B cell (primary cell): Measurements from ENCODE around the gene PRLR. TPM values are rescaled to one million over a fixed set of nuclear protein-coding genes. Genes with fewer than 3 reads are reported as not detected.

Experiments used
- ATAC-seq: fragments of 200-7000 bp; cut with Tn5 transposase; one replicate; pipeline ENCODE4 v1.10.0; 2021; ENCODE audit warnings: low read depth, mild to moderate bottlenecking, moderate number of reproducible peaks, moderate library complexity
- CTCF ChIA-PET: fragments of 350-600 bp; sonication (Branson Sonifier 250); formaldehyde crosslinking; loops from one replicate; lab custom pipeline; 2021; ENCODE audit warnings: antibody characterized with exemption, inconsistent platforms; lab: Charles Lee
- POLR2A ChIA-PET: fragments of 350-600 bp; sonication (Branson Sonifier 250); formaldehyde crosslinking; loops from one replicate; lab custom pipeline; 2021; ENCODE audit warnings: antibody characterized with exemption; lab: Charles Lee
- DNase-seq: peaks from one replicate; pipeline ENCODE4 v3.0.0; 2013
- H2AFZ ChIP-seq: 2 replicates; pipeline ENCODE4 v1.6.1; 2012; ENCODE audit warnings: mild to moderate bottlenecking, low read depth, low read length; ENCODE audit not compliant: insufficient read depth, poor library complexity, severe bottlenecking
- H3K27ac ChIP-seq, 2 donors: 1 replicate in 1 of 2; 2 replicates in 1 of 2; pipeline ENCODE4 v1.5.1; 2012 to 2013; ENCODE audit warnings: low read length in 2 of 2, mild to moderate bottlenecking in 2 of 2, moderate library complexity in 1 of 2
- H3K27me3 ChIP-seq, 4 experiments: fragments of 200-600 bp in 1 of 4; sonication (generic) in 1 of 4; replicated peaks in 1 of 4; 1 replicate in 2 of 4; 2 replicates in 2 of 4; pipeline versions ENCODE4 v1.6.1 to v1.7.0; 2013 to 2016; ENCODE audit warnings: low read length in 3 of 4, mild to moderate bottlenecking in 2 of 4, mixed read lengths in 1 of 4, moderate library complexity in 1 of 4; ENCODE audit not compliant: insufficient read depth in 4 of 4, control insufficient read depth in 3 of 4; ENCODE audit errors: control extremely low read depth in 1 of 4
- H3K36me3 ChIP-seq, 2 experiments: replicated peaks in 1 of 2; 1 replicate in 1 of 2; 2 replicates in 1 of 2; pipeline versions ENCODE4 v1.6.1 to v1.7.1; 2013; ENCODE audit warnings: low read length in 1 of 2; ENCODE audit not compliant: insufficient read depth in 2 of 2, control insufficient read depth in 1 of 2; ENCODE audit errors: control extremely low read depth in 1 of 2, extremely low read depth in 1 of 2
- H3K4me1 ChIP-seq, 2 donors: fragments of 200-600 bp in 1 of 2; sonication (generic) in 1 of 2; 1 replicate in 1 of 2; 2 replicates in 1 of 2; pipeline versions ENCODE4 v1.5.1 to v1.6.1; 2013 to 2017; ENCODE audit warnings: low read length in 2 of 2; ENCODE audit not compliant: control insufficient read depth in 2 of 2, insufficient read depth in 2 of 2
- H3K4me2 ChIP-seq: replicated peaks from 2 replicates; pipeline ENCODE3; 2012; ENCODE audit warnings: mild to moderate bottlenecking, low read depth, low read length; ENCODE audit not compliant: poor library complexity, severe bottlenecking
- H3K4me3 ChIP-seq, 5 experiments: fragments of 200-600 bp in 1 of 5; sonication (generic) in 1 of 5; 1 replicate in 3 of 5; 2 replicates in 2 of 5; pipeline versions ENCODE4 v1.5.1 to v1.7.0; 2011 to 2016; ENCODE audit warnings: low read length in 4 of 5, mild to moderate bottlenecking in 4 of 5, low read depth in 2 of 5, control low read depth in 1 of 5, moderate library complexity in 1 of 5; ENCODE audit not compliant: insufficient read depth in 1 of 5; ENCODE audit errors: control extremely low read depth in 1 of 5, extremely low read depth in 1 of 5
- H3K79me2 ChIP-seq: fragments of 200-600 bp; sonication (generic); one replicate; pipeline ENCODE4 v1.6.0; 2016; ENCODE audit warnings: low read length; ENCODE audit not compliant: control insufficient read depth, insufficient read depth
- H3K9ac ChIP-seq: fragments of 200-600 bp; sonication (generic); 2 replicates; pipeline ENCODE4 v1.6.1; 2017; ENCODE audit warnings: mild to moderate bottlenecking, low read length, moderate library complexity
- H3K9me3 ChIP-seq, 3 donors: one replicate each; pipeline versions ENCODE4 v1.6.1 to v1.7.1; 2013; ENCODE audit warnings: low read length in 2 of 3; ENCODE audit not compliant: control insufficient read depth in 2 of 3, insufficient read depth in 1 of 3; ENCODE audit errors: control extremely low read depth in 1 of 3
- H4K20me1 ChIP-seq: 2 replicates; pipeline ENCODE4 v1.6.0; 2012; ENCODE audit warnings: mild to moderate bottlenecking, low read length; ENCODE audit not compliant: insufficient read depth, control insufficient read depth, poor library complexity, severe bottlenecking
- H3K27ac Mint-ChIP-seq: one replicate; pipeline ENCODE4 v1.8.0; 2021; ENCODE audit warnings: mixed read lengths
- H3K27me3 Mint-ChIP-seq: one replicate; pipeline ENCODE4 v1.8.0; 2021; ENCODE audit warnings: mixed read lengths
- H3K4me1 Mint-ChIP-seq: one replicate; pipeline ENCODE4 v1.8.0; 2021; ENCODE audit warnings: mixed read lengths
- H3K4me3 Mint-ChIP-seq: one replicate; pipeline ENCODE4 v1.8.0; 2021; ENCODE audit warnings: mixed read lengths
- H3K9me3 Mint-ChIP-seq: one replicate; pipeline ENCODE4 v1.8.0; 2022; ENCODE audit warnings: mixed read lengths; ENCODE audit not compliant: insufficient read depth
- CTCF ChIP-seq: fragments of 200-600 bp; IDR thresholded peaks from one replicate; pipeline ENCODE4 v1.8.0; 2022; ENCODE audit warnings: antibody characterized with exemption, mild to moderate bottlenecking
- EZH2 ChIP-seq: IDR thresholded peaks from 2 replicates; pipeline ENCODE4 v1.6.1; 2012; ENCODE audit warnings: borderline replicate concordance, low read depth, mild to moderate bottlenecking, moderate library complexity, low read length; ENCODE audit not compliant: insufficient read depth, poor library complexity, severe bottlenecking
- WGBS: methylation state at CpG from one replicate; pipeline ENCODE4 v1.1.5; 2013; ENCODE audit warnings: missing lambda C conversion rate; ENCODE audit not compliant: insufficient coverage; 5-methylcytosine and 5-hydroxymethylcytosine counted together
- intact Hi-C: fragments of 100-400 bp; cut with micrococcal nuclease; formaldehyde crosslinking; loops from one replicate; pipeline ENCODE4 v1.10.0; 2022
- polyA plus RNA-seq: library from polyadenylated mRNA; depleted of rRNA; stranded (reverse); fragments of >200 nt; gene quantifications from 2 replicates; pipeline ENCODE4 v1.2.3, GENCODE V29; 2012
- total RNA-seq, 2 donors: library from RNA; stranded (reverse); fragments of 120-200 nt in 1 of 2; gene quantifications; 1 replicate in 1 of 2; 2 replicates in 1 of 2; pipeline versions ENCODE4 v1.2.3 to v1.2.4, GENCODE V29; 2013 to 2022

PRLR gene
- total and polyA plus RNA-seq, 2 donors (not counting 1 experiment from before 2014, with no cell fraction given): 0.39 TPM; not detected in 1

- ATAC-seq (no peak), DNase-seq (no peak)
- H3K27ac Mint-ChIP-seq: no peak overlapping the region
- no CpG with 5 or more reads among the region's 1 CpG for WGBS
- H3K9me3 ChIP-seq: no peaks in the 10 kb centered on the region
- H3K9ac ChIP-seq: no peak overlapping the region
- no peak overlapping the region for H3K4me2 ChIP-seq
- ChIA-PET POLR2A (no interaction called here), CTCF (no interaction called here)
- no peaks in the 10 kb centered on the region for H3K36me3 ChIP-seq
- TF ChIP-seq CTCF (no peak), EZH2 (no peak)
- no peak overlapping the region for H2AFZ ChIP-seq
- intact Hi-C loops: no loop called here
- H3K79me2 ChIP-seq: no peaks in the 10 kb centered on the region
- peaks cover 14% of the 10 kb centered on the region for H3K27me3 Mint-ChIP-seq
- no peaks in the 10 kb centered on the region for H4K20me1 ChIP-seq
- no peak overlapping the region for H3K4me3 ChIP-seq
- no peak overlapping the region for H3K27ac ChIP-seq
- no peak overlapping the region for H3K4me3 Mint-ChIP-seq
- peaks cover 6% of the 10 kb centered on the region for H3K4me1 Mint-ChIP-seq
- H3K4me1 ChIP-seq: peaks cover 5 to 7% of the 10 kb centered on the region in 2 donors
- H3K9me3 Mint-ChIP-seq: no peaks in the 10 kb centered on the region
- H3K27me3 ChIP-seq: no peaks in the 10 kb centered on the region
Measured at GRCh38 chr5:35152733-35153132, 77.6 kb downstream of the PRLR start.

- Histone ChIP-seq H3K27ac (no peak overlapping the region), H3K4me2 (no peak overlapping the region), H3K27me3 (no peaks in the 10 kb centered on the region), H2AFZ (no peak overlapping the region), H3K36me3 (no peaks in the 10 kb centered on the region), H3K9me3 (no peaks in the 10 kb centered on the region), H3K4me3 (no peak overlapping the region), H3K9ac (no peak overlapping the region), H3K4me1 (peaks cover 5 to 7% of the 10 kb centered on the region in 2 donors), H4K20me1 (no peaks in the 10 kb centered on the region), H3K79me2 (no peaks in the 10 kb centered on the region)
- H3K27me3 Mint-ChIP-seq: peaks cover 20% of the 10 kb centered on the region
- no peak for ATAC-seq
- intact Hi-C loops: no loop called here
- CTCF ChIA-PET: no interaction called here
- peaks cover 6% of the 10 kb centered on the region for H3K4me1 Mint-ChIP-seq
- no peak for TF ChIP-seq CTCF
- TF ChIP-seq EZH2: no peak
- DNase-seq: no peak
- no peaks in the 10 kb centered on the region for H3K9me3 Mint-ChIP-seq
- no peak overlapping the region for H3K4me3 Mint-ChIP-seq
- POLR2A ChIA-PET: no interaction called here
- H3K27ac Mint-ChIP-seq: no peak overlapping the region
- WGBS: no CpG with 5 or more reads among the region's 1 CpG
Measured at GRCh38 chr5:35151146-35151920, 79.0 kb downstream of the PRLR start.
